DMS 273 (cell line): ENCODE measurements around the gene ANKMY1.
A peak's percentile ranks its signal among the peaks of the same experiment; 100 is the strongest.

Experiments used
- DNase-seq: peaks from one replicate; lab custom pipeline; 2025; ENCODE audit not compliant: unreplicated experiment; lab: John Stamatoyannopoulos, UW

The ANKMY1 gene

DNA sequence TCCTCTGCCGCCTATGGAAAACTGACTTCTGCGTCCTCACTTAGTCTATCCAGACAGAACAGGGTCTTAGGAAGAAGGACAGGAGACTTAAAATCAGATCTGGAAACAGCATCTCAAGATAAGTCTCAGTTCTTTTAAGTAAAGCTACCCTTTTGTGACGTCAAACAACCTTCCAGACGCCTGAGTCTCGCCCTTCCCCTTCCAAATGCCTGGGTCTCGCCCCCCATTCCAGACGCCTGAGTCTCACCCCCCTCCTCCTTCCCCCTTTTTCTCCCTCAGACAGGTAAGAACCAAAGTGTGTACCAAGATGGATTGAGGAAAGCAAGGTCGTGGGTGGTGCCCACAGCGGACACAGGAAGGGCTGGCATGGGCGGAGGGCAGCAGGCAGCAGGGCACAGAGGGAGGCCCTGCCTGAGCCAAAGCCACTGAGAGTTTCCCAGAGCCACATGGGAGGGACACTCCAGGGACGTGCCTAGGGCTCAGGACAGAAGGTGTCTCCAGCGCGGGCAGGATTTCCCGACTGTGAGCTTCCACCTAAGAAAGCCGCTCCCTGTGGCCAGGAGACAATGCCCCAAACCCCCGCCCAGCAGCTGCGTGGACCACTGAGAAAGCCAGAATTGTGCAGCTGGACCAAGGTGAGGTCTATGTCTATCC is 51.3 kb downstream of the ANKMY1 start:
- DNase-seq = no peak

DNA sequence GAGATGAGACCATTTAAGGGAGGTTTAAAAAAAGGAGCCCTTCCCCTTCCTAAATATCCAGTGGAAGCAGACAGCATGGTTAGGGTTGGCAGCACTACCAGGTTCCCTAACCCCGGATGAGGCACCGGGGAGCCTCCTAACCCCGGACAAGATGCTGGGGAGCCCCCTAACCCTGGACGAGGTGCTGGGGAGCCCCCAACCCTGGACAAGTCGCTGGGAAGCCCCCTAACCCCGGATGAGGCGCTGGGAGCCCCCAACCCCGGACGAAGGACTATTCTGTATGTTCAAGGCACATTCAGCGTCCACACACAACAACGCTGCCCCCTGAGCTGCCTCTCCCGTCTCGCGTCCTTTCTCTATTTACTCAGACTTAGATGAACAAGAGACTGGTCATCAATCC is 51.9 kb downstream of the ANKMY1 start:
- DNase-seq = no peak

DNA sequence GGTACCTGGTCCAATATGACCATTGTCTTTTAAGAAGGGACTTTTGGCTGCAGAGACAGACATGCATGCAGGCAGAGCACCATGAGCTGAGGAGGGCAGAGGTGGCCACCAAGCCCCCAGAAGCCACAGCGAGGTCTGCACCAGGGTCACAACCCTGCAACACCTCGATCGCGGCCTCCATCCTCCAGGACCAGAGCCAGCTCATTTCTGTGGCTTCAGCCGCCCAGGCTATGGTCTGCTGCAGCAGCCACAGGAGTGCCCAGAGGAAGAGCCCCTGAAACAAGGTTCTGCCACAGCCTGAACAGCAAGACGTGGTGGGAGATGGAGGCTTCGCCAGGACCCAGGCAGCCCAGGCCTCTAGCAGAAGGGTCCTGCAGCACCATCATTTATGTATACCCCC is 53.9 kb downstream of the ANKMY1 start:
- DNase-seq = no peak

DNA sequence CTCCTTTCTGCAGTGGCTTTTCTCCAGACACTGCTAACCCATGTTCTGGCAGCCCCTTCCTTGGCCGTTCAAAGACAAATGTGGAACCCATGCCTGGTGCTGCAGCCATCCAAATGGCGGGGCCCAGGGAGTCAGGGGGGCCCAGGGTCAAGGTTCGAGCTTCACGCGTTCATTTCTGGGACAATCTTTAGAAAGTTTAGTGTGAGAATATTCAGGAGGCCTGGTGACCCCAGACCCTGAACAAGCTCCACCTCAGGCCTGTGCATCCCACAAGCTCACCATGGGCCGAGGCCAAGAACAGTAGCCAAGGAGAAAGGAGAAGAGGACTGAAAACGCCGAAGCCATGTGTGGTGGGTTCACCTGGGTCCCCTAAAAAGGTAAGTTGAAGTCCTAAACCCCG is 54.4 kb downstream of the ANKMY1 start:
- no peak for DNase-seq

GRCh38 chr2:240502430-240503121 is 55.2 kb downstream of the ANKMY1 start:
- no peak for DNase-seq

DNA sequence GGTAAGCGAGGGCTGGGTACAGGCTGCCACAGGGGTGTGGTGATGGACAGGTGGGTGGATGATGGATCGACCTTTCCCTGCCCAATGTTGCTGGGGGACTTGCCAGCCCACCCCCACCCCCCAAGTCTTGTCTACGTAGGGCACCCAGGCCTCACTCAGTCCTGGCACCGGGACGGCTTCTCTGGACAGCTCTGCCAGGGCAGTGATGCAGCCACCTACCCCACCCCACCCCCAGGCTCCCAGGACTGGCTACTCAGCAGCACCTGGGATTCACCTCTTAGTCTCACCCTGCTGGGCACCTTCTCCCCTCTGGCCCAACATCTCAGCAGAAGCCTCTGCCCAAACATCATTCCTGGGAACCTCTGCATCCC is 55.7 kb downstream of the ANKMY1 start:
- DNase-seq = no peak

DNA sequence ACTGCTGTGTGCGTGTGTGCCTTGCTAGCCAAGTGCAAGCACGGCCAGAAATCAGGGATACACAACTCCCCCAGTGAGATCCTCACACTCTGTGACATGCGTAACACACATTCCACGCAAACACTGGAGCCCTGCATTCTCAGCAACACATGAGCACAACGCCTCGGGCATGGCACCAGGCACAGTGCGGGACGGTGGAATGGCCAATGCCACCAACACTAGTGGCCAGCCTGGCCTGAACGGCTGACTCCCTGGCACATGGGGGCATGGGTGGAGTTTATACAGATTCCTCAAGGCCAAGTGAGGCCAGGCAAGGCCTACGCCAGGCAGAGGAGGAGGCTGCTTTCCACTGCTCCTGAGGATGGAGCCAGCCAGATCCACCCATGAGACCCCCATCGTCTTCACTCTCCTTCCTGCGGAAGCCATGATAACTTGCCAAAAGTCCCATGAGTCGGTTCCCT is 56.2 kb downstream of the ANKMY1 start:
- DNase-seq = no peak

DNA sequence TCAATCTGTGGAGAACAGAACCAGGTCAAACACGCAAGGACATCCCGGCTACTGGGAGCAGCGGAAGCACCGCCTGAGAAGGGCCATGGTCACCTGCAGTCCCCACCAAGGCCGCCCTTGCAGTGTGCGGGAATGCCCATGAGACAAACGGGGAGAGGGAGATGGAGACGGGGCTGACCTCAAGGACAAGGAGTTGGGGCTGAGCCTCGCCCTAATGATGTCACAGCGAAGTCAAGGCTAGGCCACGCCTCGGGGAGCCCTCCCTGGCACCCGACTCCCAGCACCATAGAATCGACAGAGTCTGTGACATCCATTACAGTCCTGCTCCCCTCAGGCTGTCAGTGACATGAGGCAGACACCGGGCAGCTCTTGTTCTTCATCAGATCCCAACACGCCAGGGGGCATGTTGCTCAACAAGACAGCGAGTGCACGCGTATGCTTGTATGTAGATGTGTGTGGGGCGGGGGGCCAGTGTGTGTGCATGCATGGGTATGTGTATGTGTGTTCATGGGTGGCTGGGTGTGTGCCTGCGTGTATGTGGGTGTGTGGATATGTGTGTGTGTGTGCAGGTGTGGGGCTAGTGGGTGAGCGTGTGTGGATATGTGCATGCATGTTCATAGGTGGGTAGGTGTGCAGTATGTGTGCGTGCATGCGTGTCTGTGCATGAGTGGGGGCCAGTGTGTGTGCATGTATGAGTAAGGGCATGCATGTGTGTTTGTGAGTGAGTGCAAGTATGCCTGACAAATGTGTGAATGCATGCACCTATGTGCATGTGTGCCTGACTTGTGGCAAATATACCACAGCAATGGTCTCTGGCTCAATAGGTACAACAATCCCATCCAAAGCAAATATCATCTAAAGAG is 57.0 kb downstream of the ANKMY1 start:
- DNase-seq = no peak

DNA sequence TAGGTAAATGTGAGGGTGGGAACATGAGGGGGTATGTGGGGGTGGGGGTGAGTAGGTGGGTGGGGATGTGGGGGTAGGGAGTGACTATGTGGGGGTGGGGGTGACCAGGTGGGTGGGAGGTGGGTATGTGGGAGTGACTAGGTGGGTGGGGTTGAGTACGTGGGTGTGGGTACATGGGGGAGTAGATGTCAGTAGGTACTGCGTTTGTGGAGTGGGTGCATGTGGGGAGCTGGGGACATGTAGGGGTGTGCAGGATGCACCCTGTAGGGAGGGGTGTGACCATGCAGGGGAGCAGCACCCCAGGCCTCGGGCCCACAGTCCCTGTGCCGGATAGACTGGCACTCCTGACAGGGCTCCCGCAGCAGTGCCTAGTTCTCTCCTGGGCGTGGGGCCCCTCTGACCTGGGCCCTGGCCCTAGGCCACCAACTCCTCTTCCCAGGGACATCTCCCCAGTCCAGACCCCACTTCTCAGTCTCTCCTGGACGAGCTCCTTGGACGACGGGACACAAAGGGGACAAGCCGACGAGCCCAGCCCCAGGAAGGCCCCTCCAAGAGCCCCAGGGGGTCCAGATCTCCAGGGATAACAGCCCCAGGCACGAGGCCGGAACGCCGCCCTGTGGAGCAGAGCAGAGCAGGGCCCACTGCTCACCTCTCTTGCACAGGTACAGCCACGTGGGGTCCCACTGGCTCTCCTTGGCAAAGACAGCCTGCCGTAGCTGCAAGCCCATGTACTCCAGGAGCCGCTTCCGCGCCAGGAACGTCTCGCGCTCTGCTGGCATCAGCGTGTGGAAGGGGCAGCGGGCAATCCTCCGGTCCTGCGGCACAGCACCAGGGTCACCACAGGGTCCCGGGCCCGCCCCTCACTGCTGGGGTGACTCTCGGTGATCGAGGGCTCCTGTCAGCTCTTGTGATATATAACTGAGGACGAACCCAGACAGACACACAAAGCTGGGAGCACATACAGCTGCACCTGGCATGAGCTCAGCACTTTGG is 58.2 kb downstream of the ANKMY1 start:
- no peak for DNase-seq

GRCh38 chr2:240498958-240499260 is 58.9 kb downstream of the ANKMY1 start:
- DNase-seq = no peak

GRCh38 chr2:240498171-240498957 is 59.4 kb downstream of the ANKMY1 start:
- no peak for DNase-seq

- DNase-seq = peak; percentile 37
Measured at GRCh38 chr2:240497082-240497481, 60.7 kb downstream of the ANKMY1 start.

DNA sequence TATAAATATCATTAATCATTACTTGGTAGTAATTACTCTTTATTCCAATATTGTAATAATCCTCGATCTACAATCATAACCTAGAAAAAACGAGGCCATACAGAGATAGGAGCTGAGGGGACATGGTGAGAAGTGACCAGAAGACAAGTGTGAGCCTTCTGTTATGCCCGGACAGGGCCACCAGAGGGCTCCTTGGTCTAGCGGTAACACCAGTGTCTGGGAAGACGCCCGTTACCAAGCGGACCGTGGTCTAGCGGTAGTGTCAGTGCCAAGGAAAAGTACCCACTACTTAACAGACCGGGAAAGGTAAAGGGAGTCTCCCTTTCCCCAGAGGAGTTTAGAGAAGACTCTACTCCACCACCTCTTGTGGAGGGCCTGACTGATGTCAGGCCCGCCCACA is 62.8 kb downstream of the ANKMY1 start:
- peak; percentile 13 for DNase-seq

- DNase-seq = no peak
Measured at GRCh38 chr2:240494194-240494793, 63.5 kb downstream of the ANKMY1 start.

- DNase-seq = no peak
Measured at GRCh38 chr2:240491483-240491882, 66.3 kb downstream of the ANKMY1 start.

DNA sequence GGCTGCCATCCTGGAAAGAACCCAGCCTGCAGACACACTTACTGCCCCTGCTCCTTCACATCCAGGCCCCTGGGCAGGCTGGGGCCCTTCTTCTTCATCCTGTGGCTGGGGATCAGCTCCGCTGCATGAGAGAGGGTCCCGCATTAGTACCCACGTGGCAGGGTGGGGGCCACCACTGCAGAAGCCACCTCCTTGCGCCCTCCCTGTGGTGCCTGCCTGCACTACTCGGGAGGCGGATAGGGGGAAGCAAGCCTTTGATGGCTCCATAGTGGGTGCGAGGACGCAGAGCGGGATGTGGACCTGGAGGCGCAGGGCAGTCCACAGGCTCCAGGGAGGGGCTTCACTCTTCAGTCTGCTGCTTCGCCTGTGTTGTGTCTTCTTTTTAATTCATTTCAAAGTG is 75.6 kb downstream of the ANKMY1 start:
- DNase-seq = no peak

DNA sequence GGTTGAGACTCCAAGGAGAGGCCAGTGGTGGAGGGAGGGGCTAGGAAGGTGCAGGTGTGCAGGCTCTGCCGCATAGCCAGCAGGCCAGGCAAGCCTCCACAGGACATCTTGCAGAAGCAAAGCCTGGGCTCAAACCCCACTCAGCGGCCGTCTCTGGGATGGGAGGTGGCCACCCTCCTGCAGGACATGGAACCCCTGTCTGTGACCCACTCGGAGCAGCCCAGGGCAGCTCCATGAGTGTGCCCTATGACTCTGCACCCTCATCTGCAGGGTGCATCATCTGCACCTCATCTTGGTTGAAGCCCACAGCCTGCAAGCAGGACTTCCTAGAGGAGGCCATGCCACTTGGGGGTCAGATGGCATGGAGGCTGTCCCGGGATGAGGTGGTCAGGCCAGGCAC is 76.1 kb downstream of the ANKMY1 start:
- DNase-seq = no peak

GRCh38 chr2:240480834-240481623 is 76.8 kb downstream of the ANKMY1 start:
- no peak for DNase-seq

DNA sequence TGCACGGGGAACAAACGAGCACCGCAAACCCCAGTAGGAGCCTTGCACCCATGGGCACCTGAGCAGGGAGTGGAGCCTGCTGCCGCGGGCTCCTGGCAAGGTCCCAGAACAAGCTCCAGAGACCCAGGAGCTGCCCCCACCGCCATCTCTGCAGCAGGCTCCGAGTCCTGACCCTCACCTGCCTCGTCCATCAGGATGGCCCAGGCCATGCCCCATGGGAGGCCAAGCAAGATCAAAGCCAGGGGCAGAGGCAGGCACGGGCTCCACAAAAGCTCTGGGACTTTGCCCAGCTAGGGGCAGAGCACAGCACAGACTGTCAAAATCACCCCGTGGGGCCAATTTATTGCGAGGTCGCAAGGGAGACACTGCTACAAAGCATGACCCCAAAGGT is 78.7 kb downstream of the ANKMY1 start:
- DNase-seq = no peak
